Thyroid gland (tissue), 4 donors: Measurements from ENCODE around the gene LGI2. TPM values are rescaled to one million over a fixed set of nuclear protein-coding genes. Genes with fewer than 3 reads are reported as not detected.
"Not testable (repeated sequence)": the region's sequence is repeated elsewhere in the genome, so short reads cannot be mapped to it uniquely, and the experiment has no call there.

Experiments
- DNase-seq, 2 donors: peaks; one replicate each; pipeline ENCODE4 v3.0.0-alpha.2; 2019
- H3K27ac ChIP-seq, 3 donors: fragments of 200-600 bp; sonication (generic); 1 replicate in 2 of 3; 2 replicates in 1 of 3; pipeline ENCODE4 v1.5.1; 2016 to 2019; ENCODE audit warnings: mild to moderate bottlenecking in 1 of 3, moderate library complexity in 1 of 3
- H3K27me3 ChIP-seq: fragments of 200-600 bp; sonication (generic); one replicate; pipeline ENCODE4 v1.5.1; 2019
- H3K36me3 ChIP-seq, 2 donors: fragments of 200-600 bp; sonication (generic); one replicate each; pipeline ENCODE4 v1.5.1; 2016 to 2019
- H3K4me1 ChIP-seq, 2 donors: fragments of 200-600 bp; sonication (generic); one replicate each; pipeline ENCODE4 v1.5.1; 2017 to 2019
- H3K4me3 ChIP-seq, 3 donors: fragments of 200-600 bp; sonication (generic); replicated peaks in 1 of 3; 1 replicate in 2 of 3; 2 replicates in 1 of 3; pipeline ENCODE4 v1.5.1; 2016; ENCODE audit warnings: mild to moderate bottlenecking in 1 of 3
- H3K9me3 ChIP-seq: fragments of 200-600 bp; sonication (generic); one replicate; pipeline ENCODE4 v1.5.1; 2017
- POLR2A ChIP-seq, 2 donors: fragments of 450-650 bp; IDR thresholded peaks; one replicate each; pipeline ENCODE4 v1.6.1; 2017; ENCODE audit warnings: antibody characterized with exemption in 2 of 2, mild to moderate bottlenecking in 2 of 2, moderate library complexity in 1 of 2
- WGBS, 2 donors: methylation state at CpG; one replicate each; pipeline ENCODE4 v1.1.5; 2017; 5-methylcytosine and 5-hydroxymethylcytosine counted together
- intact Hi-C: fragments of 100-400 bp; cut with DNase I; formaldehyde crosslinking; loops from one replicate; pipeline ENCODE4 v1.15.1; 2023
- total RNA-seq, 4 donors: library from RNA; depleted of rRNA; stranded (reverse); fragments of >200 nt; gene quantifications; one replicate each; pipeline ENCODE4 v1.2.3, GENCODE V29; 2016
- TF ChIP-seq, protein P1 (sequence below), 6 experiments: fragments of 200-600 bp in 3 of 6; fragments of 450-650 bp in 3 of 6; sonication (generic) in 3 of 6; IDR thresholded peaks; one replicate each; pipeline ENCODE4 v1.5.1; 2016 to 2019; ENCODE audit warnings: antibody characterized with exemption in 6 of 6, mild to moderate bottlenecking in 2 of 6, inconsistent platforms in 1 of 6, moderate library complexity in 1 of 6

The LGI2 gene
- total RNA-seq, 4 donors from 2014 or later: 0.45 to 3.7 (median 2.2) TPM

GRCh38 chr4:25020236-25020635 is 10.5 kb downstream of the LGI2 start:
- Histone ChIP-seq H3K27ac (no peak overlapping the region), H3K4me3 (no peak overlapping the region), H3K9me3 (no peaks in the 10 kb centered on the region), H3K27me3 (no peaks in the 10 kb centered on the region), H3K4me1 (no peaks in the 10 kb centered on the region), H3K36me3 (no peaks in the 10 kb centered on the region)
- WGBS, 2 donors: 90 to 94% methylated on average over 5 of the region's 5 CpGs
- intact Hi-C loops: no loop called here
- DNase-seq: no peak
- TF ChIP-seq, protein P1, sequence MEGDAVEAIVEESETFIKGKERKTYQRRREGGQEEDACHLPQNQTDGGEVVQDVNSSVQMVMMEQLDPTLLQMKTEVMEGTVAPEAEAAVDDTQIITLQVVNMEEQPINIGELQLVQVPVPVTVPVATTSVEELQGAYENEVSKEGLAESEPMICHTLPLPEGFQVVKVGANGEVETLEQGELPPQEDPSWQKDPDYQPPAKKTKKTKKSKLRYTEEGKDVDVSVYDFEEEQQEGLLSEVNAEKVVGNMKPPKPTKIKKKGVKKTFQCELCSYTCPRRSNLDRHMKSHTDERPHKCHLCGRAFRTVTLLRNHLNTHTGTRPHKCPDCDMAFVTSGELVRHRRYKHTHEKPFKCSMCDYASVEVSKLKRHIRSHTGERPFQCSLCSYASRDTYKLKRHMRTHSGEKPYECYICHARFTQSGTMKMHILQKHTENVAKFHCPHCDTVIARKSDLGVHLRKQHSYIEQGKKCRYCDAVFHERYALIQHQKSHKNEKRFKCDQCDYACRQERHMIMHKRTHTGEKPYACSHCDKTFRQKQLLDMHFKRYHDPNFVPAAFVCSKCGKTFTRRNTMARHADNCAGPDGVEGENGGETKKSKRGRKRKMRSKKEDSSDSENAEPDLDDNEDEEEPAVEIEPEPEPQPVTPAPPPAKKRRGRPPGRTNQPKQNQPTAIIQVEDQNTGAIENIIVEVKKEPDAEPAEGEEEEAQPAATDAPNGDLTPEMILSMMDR (IDR thresholded peaks at IDR 0.05): no peak
- TF ChIP-seq POLR2A (IDR thresholded peaks at IDR 0.05): no peak

GRCh38 chr4:25019501-25019900 is 11.2 kb downstream of the LGI2 start:
- TF ChIP-seq POLR2A (IDR thresholded peaks at IDR 0.05): no peak
- TF ChIP-seq, protein P1 (IDR thresholded peaks at IDR 0.05): no peak
- no peak overlapping the region for H3K27ac ChIP-seq
- no peak for DNase-seq
- no peaks in the 10 kb centered on the region for H3K36me3 ChIP-seq
- H3K27me3 ChIP-seq: no peaks in the 10 kb centered on the region
- no peaks in the 10 kb centered on the region for H3K9me3 ChIP-seq
- 89 to 98% methylated on average over 2 of the region's 2 CpGs for WGBS, 2 donors
- no peak overlapping the region for H3K4me3 ChIP-seq
- intact Hi-C loops: no loop called here
- peaks cover 0 to under 1% of the 10 kb centered on the region in 2 donors for H3K4me1 ChIP-seq

- intact Hi-C loops: no loop called here
- Histone ChIP-seq H3K4me1 (peaks cover 11 to 21% of the 10 kb centered on the region in 2 donors), H3K4me3 (no peak overlapping the region), H3K9me3 (no peaks in the 10 kb centered on the region), H3K27ac (no peak overlapping the region), H3K36me3 (no peaks in the 10 kb centered on the region), H3K27me3 (no peaks in the 10 kb centered on the region)
- DNase-seq: no peak
- 51 to 77% methylated on average over 3 of the region's 3 CpGs for WGBS, 2 donors
- TF ChIP-seq, protein P1 (IDR thresholded peaks at IDR 0.05): no peak
- no peak for TF ChIP-seq POLR2A (IDR thresholded peaks at IDR 0.05)
These were observed 15.7 kb downstream of the LGI2 start for GRCh38 chr4:25015012-25015411.

DNA sequence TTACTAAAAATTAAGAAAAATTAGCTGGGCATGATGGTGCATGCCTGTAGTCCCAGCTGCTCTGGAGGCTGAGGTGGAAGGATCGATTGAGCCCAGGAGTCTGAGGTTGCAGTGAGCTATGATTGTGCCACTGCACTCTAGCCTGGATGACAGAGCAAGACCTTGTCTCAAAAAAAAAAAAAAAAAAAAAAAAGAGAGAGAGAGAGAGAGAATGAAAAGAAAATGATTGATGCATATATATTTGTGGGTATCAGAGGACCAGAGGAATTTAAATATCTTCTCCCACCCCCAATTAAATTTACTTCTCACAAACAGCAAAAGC is 16.1 kb downstream of the LGI2 start:
- DNase-seq, H3K4me3 ChIP-seq, H3K36me3 ChIP-seq, H3K9me3 ChIP-seq, H3K27me3 ChIP-seq, intact Hi-C loops, H3K27ac ChIP-seq: not testable (repeated sequence)
- WGBS, 2 donors: 89 to 96% methylated on average over 1 of the region's 1 CpG
- H3K4me1 ChIP-seq: peaks cover 11 to 21% of the 10 kb centered on the region in 2 donors

DNA sequence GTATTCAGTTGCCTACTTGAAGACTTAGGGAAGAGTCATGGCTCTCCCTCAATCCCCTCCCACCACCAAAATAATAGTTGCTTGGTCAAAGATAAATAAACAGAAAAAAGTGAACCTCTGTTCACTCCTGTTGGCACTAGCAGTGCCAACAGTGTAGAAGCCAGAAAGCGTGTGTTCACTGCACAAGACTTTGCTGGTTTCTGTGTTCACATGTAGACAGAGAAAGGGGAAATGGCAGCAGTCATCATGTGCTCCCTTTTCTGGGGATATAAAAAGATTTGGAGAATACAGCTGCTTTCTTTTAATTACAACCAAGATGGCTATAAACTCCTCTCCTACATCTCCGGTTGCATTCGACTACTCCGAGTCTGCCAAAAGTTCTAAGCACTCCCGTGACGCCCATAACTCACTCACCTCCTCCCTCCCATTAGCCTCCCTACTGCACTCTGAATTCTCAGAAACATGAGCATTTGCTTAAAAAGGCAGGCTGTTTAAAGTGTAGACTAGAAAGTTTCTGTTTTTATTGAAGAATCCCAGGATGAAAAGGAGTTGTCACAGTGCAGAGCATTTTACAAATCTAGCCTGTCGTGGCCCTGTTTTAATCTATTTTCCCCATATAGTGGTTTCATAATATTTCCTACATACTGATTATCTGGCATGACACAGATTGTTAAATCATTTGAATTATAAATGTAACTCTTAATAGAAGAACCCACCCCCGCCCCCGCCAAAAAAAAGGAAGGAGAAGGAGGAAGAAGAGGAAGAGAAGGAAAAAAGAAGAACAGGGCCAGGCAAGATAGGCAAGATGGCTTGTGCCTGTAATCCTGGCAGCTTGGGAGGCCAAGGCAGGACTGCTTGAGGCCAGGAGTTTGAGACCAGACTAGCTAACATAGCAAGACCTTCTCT is 16.7 kb downstream of the LGI2 start:
- TF ChIP-seq, protein P1 (IDR thresholded peaks at IDR 0.05): no peak
- TF ChIP-seq POLR2A (IDR thresholded peaks at IDR 0.05): no peak
- intact Hi-C loops: no loop called here
- Histone ChIP-seq H3K9me3 (no peaks in the 10 kb centered on the region), H3K36me3 (no peaks in the 10 kb centered on the region), H3K4me3 (no peak overlapping the region), H3K27ac (peak overlapping the region; percentile 61 to 78 (median 63)), H3K4me1 (peaks cover 11 to 21% of the 10 kb centered on the region in 2 donors), H3K27me3 (no peaks in the 10 kb centered on the region)
- DNase-seq: peak in 1 of 2 donors; percentile 25
- 39% methylated on average over 9 of the region's 9 CpGs for WGBS, 2 donors
